Coronary artery (tissue), 2 donors: Measurements from ENCODE around the gene FIBCD1.

ENCODE experiments used
- DNase-seq: peaks from one replicate; pipeline ENCODE4 v3.0.0-alpha.2; 2017; ENCODE audit warnings: low spot score
- H3K27ac ChIP-seq, 2 donors: fragments of 200-600 bp; sonication (generic); one replicate each; pipeline ENCODE4 v1.5.1; 2016 to 2019
- H3K4me3 ChIP-seq: fragments of 200-600 bp; sonication (generic); 2 replicates; pipeline ENCODE4 v1.5.1; 2016; ENCODE audit warnings: mild to moderate bottlenecking, moderate library complexity
- CTCF ChIP-seq: fragments of 200-600 bp; sonication (generic); IDR thresholded peaks from one replicate; pipeline ENCODE4 v1.5.1; 2019; ENCODE audit warnings: antibody characterized with exemption

Gene FIBCD1

GRCh38 chr9:130854092-130854491 is 85.0 kb downstream of the FIBCD1 start:
- TF ChIP-seq CTCF, result no peak
- Histone ChIP-seq H3K27ac (peak overlapping the region in 1 of 2 donors; percentile 38), H3K4me3 (no peak overlapping the region)
- DNase-seq, result no peak

GRCh38 chr9:130852801-130853200 is 86.2 kb downstream of the FIBCD1 start:
- Histone ChIP-seq H3K4me3 (no peak overlapping the region), H3K27ac (peak overlapping the region in 1 of 2 donors; percentile 28)
- no peak for TF ChIP-seq CTCF
- DNase-seq, result no peak
